GM12878 (cell line): Measurements from ENCODE around the gene AGBL4. TPM values are rescaled to one million over a fixed set of nuclear protein-coding genes. Genes with fewer than 3 reads are reported as not detected.

Source experiments
- ATAC-seq: fragments of 200-7000 bp; cut with Tn5 transposase; 3 replicates; pipeline ENCODE4 v1.9.1; 2020; ENCODE audit warnings: mild to moderate bottlenecking, moderate library complexity
- BruUV-seq: library from RNA; stranded (reverse); fragments of 400-500 nt; replicated peaks from 2 replicates; lab custom pipeline; 2021; lab: Mats Ljungman, UMichigan
- CTCF ChIA-PET: fragments of 300-600 bp; sonication (Branson Sonifier 250); formaldehyde crosslinking; extraction: SDS; loops from one replicate; lab custom pipeline; 2021; ENCODE audit warnings: inconsistent platforms; lab: Yijun Ruan, JAX
- POLR2A ChIA-PET: fragments of 350-600 bp; formaldehyde crosslinking; extraction: SDS; loops from one replicate; lab custom pipeline; 2021; ENCODE audit warnings: inconsistent platforms; lab: Charles Lee
- RAD21 ChIA-PET: fragments of 300-600 bp; sonication (Branson Sonifier 250); formaldehyde crosslinking; loops from one replicate; lab custom pipeline; 2023; ENCODE audit warnings: antibody characterized with exemption; ENCODE audit not compliant: unreplicated experiment; lab: Charles Lee
- SMC1A ChIA-PET: fragments of 300-600 bp; sonication (Branson Sonifier 250); formaldehyde crosslinking; loops from one replicate; lab custom pipeline; 2023; ENCODE audit not compliant: unreplicated experiment, uncharacterized antibody; lab: Charles Lee
- DNase-seq: peaks from one replicate; pipeline ENCODE4 v3.0.0-alpha.2; 2011; ENCODE audit warnings: low read depth, low spot score
- FAIRE-seq: peaks from 3 replicates; lab custom pipeline; 2011; peaks lifted over from hg19 to GRCh38; lab: Jason Lieb, UNC
- H2AFZ ChIP-seq: 2 replicates; pipeline ENCODE4 v1.6.0; 2011; ENCODE audit warnings: low read depth, low read length, control low read depth; ENCODE audit not compliant: control insufficient read depth
- H3K27ac ChIP-seq: 2 replicates; pipeline ENCODE4 v1.5.1; 2011; ENCODE audit warnings: control low read depth; ENCODE audit not compliant: control insufficient read depth, insufficient read depth
- H3K27me3 ChIP-seq, 2 experiments: replicated peaks in 1 of 2; 2 replicates each; pipeline versions ENCODE4 v1.6.0 to v1.6.1; 2011; ENCODE audit warnings: low read length in 1 of 2; ENCODE audit not compliant: control insufficient read depth in 2 of 2, insufficient read depth in 2 of 2
- H3K36me3 ChIP-seq, 2 experiments: 2 replicates each; pipeline ENCODE4 v1.5.1; 2011; ENCODE audit warnings: low read length in 1 of 2; ENCODE audit not compliant: control insufficient read depth in 2 of 2, insufficient read depth in 2 of 2
- H3K4me1 ChIP-seq: 2 replicates; pipeline ENCODE4 v1.6.1; 2011; ENCODE audit warnings: mild to moderate bottlenecking, low read length, moderate library complexity, mixed read lengths; ENCODE audit not compliant: control insufficient read depth, insufficient read depth
- H3K4me2 ChIP-seq: 2 replicates; pipeline ENCODE4 v1.6.0; 2011; ENCODE audit warnings: control low read depth; ENCODE audit not compliant: control insufficient read depth, insufficient read depth
- H3K4me3 ChIP-seq: fragments of 200-600 bp; sonication (generic); 2 replicates; pipeline ENCODE4 v1.5.1; 2016
- H3K79me2 ChIP-seq: 2 replicates; pipeline ENCODE4 v1.6.0; 2011; ENCODE audit warnings: low read length; ENCODE audit not compliant: control insufficient read depth, insufficient read depth
- H3K9ac ChIP-seq: 2 replicates; pipeline ENCODE4 v1.8.0; 2011; ENCODE audit warnings: low read length, control low read depth, mixed read lengths; ENCODE audit not compliant: control insufficient read depth, insufficient read depth
- H3K9me3 ChIP-seq: replicated peaks from 3 replicates; pipeline ENCODE4 v1.5.1; 2011; ENCODE audit warnings: mild to moderate bottlenecking, low read length; ENCODE audit not compliant: control insufficient read depth, insufficient read depth
- H4K20me1 ChIP-seq: 2 replicates; pipeline ENCODE4 v1.6.0; 2011; ENCODE audit not compliant: control insufficient read depth, insufficient read depth
- EED ChIP-seq: sonication (generic); IDR thresholded peaks from 2 replicates; pipeline ENCODE4 v1.6.1; 2016; ENCODE audit warnings: antibody characterized with exemption, low read depth
- HCFC1 ChIP-seq: fragments of 150-350 bp; IDR thresholded peaks from 2 replicates; pipeline ENCODE4 v1.6.1; 2014; ENCODE audit warnings: low read length
- KDM1A ChIP-seq: fragments of 200-600 bp; sonication (generic); IDR thresholded peaks from 2 replicates; pipeline ENCODE4 v1.6.1; 2016; ENCODE audit warnings: borderline replicate concordance
- NR2C1 ChIP-seq: fragments of 450-650 bp; IDR thresholded peaks from 2 replicates; pipeline ENCODE4 v1.6.1; 2017; ENCODE audit warnings: antibody characterized with exemption, mild to moderate bottlenecking, moderate library complexity
- NRF1 ChIP-seq: conservative IDR thresholded peaks from 2 replicates; pipeline ENCODE4 v1.6.1; 2011; ENCODE audit warnings: mild to moderate bottlenecking, low read depth, low read length, improper control_type of control experiment
- RAD21 ChIP-seq: IDR thresholded peaks from 2 replicates; pipeline ENCODE4 v1.6.1; 2011; ENCODE audit warnings: mild to moderate bottlenecking, low read depth, low read length, moderate library complexity; ENCODE audit not compliant: insufficient read depth
- RELB ChIP-seq: fragments of 450-650 bp; IDR thresholded peaks from 2 replicates; pipeline ENCODE4 v1.6.1; 2017; ENCODE audit warnings: low read depth, mild to moderate bottlenecking, moderate library complexity
- SIN3A ChIP-seq: IDR thresholded peaks from 2 replicates; pipeline ENCODE4 v1.6.1; 2012; ENCODE audit warnings: low read depth, low read length, improper control_type of control experiment
- STAT3 ChIP-seq: IDR thresholded peaks from 2 replicates; pipeline ENCODE4 v1.6.1; 2011; ENCODE audit warnings: low read depth, low read length, improper control_type of control experiment
- WGBS: methylation state at CpG from one replicate; pipeline ENCODE4 v1.1.6; 2016; ENCODE audit warnings: low lambda C conversion rate; ENCODE audit not compliant: insufficient replicate concordance, insufficient coverage; ENCODE audit errors: missing lambda C conversion rate; 5-methylcytosine and 5-hydroxymethylcytosine counted together
- in situ Hi-C: fragments of 300-500 bp; cut with MboI; formaldehyde crosslinking; loops from 9 replicates; pipeline ENCODE4 v1.14.3; 2018; ENCODE audit warnings: mixed read lengths
- intact Hi-C: fragments of 100-400 bp; cut with micrococcal nuclease; formaldehyde crosslinking; loops from one replicate; pipeline ENCODE4 v1.14.2; 2022; ENCODE audit not compliant: unreplicated experiment
- polyA plus RNA-seq, 11 experiments: library from polyadenylated mRNA; depleted of rRNA in 4 of 11; unstranded in 6 of 11; stranded (reverse) in 5 of 11; fragments of >200 nt; fragmentation: Nextera tagmentation in 4 of 11; fragmentation: Illumina TruSeq in 1 of 11; extraction: Ambion mirVana in 4 of 11; extraction: Trizol in 1 of 11; gene quantifications; 1 replicate in 1 of 11; 2 replicates in 10 of 11; pipeline versions ENCODE4 v1.2.1 to v1.2.3, GENCODE V29; 2011 to 2016; ENCODE audit warnings: inconsistent platforms in 2 of 11, missing spikeins in 2 of 11, low read depth in 1 of 11
- total RNA-seq, 4 experiments: library from RNA; depleted of rRNA in 3 of 4; stranded (reverse); fragments of >200 nt in 3 of 4; fragmentation: Illumina TruSeq in 1 of 4; extraction: Trizol in 1 of 4; gene quantifications; 2 replicates each; pipeline versions ENCODE4 v1.2.1 to v1.2.3, GENCODE V29; 2013 to 2021
- TF ChIP-seq, protein P1 (sequence below): IDR thresholded peaks from 2 replicates; pipeline ENCODE4 v1.6.1; 2011; ENCODE audit warnings: borderline replicate concordance, low read depth, mild to moderate bottlenecking, moderate library complexity, mixed read lengths, low read length; ENCODE audit not compliant: insufficient read depth; ENCODE audit errors: extremely low read length
- TF ChIP-seq, protein P2 (sequence below), 3 experiments: IDR thresholded peaks in 2 of 3; conservative IDR thresholded peaks in 1 of 3; 2 replicates each; pipeline ENCODE4 v1.5.1; 2011; ENCODE audit warnings: low read depth in 3 of 3, low read length in 3 of 3, mild to moderate bottlenecking in 3 of 3, control low read depth in 2 of 3, moderate library complexity in 2 of 3, inconsistent platforms in 1 of 3, mixed read lengths in 1 of 3; ENCODE audit not compliant: control insufficient read depth in 2 of 3, insufficient read depth in 1 of 3; ENCODE audit errors: extremely low read depth in 1 of 3
- TF ChIP-seq, protein P3 (sequence below): fragments of 450-650 bp; IDR thresholded peaks from 2 replicates; pipeline ENCODE4 v1.6.1; 2017; ENCODE audit warnings: mild to moderate bottlenecking, low read depth, inconsistent platforms; ENCODE audit not compliant: poor library complexity, severe bottlenecking
- TF ChIP-seq, protein P4 (sequence below): fragments of 150-350 bp; IDR thresholded peaks from 2 replicates; pipeline ENCODE4 v1.6.1; 2016; ENCODE audit warnings: low read depth, low read length

The AGBL4 gene
- total and polyA plus RNA-seq, 10 of the 15 experiments (the other 5 are each of a cell fraction or from before 2014, with no cell fraction given) = 0.31 TPM; not detected in 9

- H3K36me3 ChIP-seq = no peaks in the 10 kb centered on the region
- no peak for ATAC-seq
- no peaks in the 10 kb centered on the region for H3K9me3 ChIP-seq
- CTCF ChIA-PET = interaction anchor here (4.2 to 6.0 kb wide), 3 partner anchors 8 to 139 kb away, joined by 30 to 77 read pairs (median 65); no protein-coding TSS in a partner anchor
- no peaks in the 10 kb centered on the region; the same call in 1 of the 2 replicates for H4K20me1 ChIP-seq
- H3K27ac ChIP-seq = no peak overlapping the region
- FAIRE-seq = no peak
- POLR2A ChIA-PET = no interaction called here
- in situ Hi-C loops = loop anchor here (5.0 kb wide), 1 partner anchor 1667 kb away; no protein-coding TSS in a partner anchor
- no peak for DNase-seq
- H3K4me2 ChIP-seq = no peak overlapping the region
- H3K4me3 ChIP-seq = no peak overlapping the region
- 58% methylated on average over 6 of the region's 6 CpGs for WGBS
- intact Hi-C loops = no loop called here
- H3K4me1 ChIP-seq = no peaks in the 10 kb centered on the region; the same call in 1 of the 2 replicates
- H3K79me2 ChIP-seq = no peaks in the 10 kb centered on the region
- TF ChIP-seq SIN3A = no peak
- TF ChIP-seq NRF1 = no peak
- no peak for TF ChIP-seq HCFC1
- TF ChIP-seq RAD21 = no peak
- TF ChIP-seq, protein P1, sequence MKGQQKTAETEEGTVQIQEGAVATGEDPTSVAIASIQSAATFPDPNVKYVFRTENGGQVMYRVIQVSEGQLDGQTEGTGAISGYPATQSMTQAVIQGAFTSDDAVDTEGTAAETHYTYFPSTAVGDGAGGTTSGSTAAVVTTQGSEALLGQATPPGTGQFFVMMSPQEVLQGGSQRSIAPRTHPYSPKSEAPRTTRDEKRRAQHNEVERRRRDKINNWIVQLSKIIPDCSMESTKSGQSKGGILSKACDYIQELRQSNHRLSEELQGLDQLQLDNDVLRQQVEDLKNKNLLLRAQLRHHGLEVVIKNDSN = no peak
- TF ChIP-seq, protein P2, sequence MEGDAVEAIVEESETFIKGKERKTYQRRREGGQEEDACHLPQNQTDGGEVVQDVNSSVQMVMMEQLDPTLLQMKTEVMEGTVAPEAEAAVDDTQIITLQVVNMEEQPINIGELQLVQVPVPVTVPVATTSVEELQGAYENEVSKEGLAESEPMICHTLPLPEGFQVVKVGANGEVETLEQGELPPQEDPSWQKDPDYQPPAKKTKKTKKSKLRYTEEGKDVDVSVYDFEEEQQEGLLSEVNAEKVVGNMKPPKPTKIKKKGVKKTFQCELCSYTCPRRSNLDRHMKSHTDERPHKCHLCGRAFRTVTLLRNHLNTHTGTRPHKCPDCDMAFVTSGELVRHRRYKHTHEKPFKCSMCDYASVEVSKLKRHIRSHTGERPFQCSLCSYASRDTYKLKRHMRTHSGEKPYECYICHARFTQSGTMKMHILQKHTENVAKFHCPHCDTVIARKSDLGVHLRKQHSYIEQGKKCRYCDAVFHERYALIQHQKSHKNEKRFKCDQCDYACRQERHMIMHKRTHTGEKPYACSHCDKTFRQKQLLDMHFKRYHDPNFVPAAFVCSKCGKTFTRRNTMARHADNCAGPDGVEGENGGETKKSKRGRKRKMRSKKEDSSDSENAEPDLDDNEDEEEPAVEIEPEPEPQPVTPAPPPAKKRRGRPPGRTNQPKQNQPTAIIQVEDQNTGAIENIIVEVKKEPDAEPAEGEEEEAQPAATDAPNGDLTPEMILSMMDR (IDR thresholded peaks at IDR 0.05 in 2 of 3, conservative IDR thresholded peaks at IDR 0.05 in 1 of 3; ENCODE audit: control insufficient read depth in 2 of 3, extremely low read depth in 1 of 3, insufficient read depth in 1 of 3, low read depth in 3 of 3, low read length in 3 of 3) = no peak
- no peak for TF ChIP-seq RELB
- TF ChIP-seq, protein P3, sequence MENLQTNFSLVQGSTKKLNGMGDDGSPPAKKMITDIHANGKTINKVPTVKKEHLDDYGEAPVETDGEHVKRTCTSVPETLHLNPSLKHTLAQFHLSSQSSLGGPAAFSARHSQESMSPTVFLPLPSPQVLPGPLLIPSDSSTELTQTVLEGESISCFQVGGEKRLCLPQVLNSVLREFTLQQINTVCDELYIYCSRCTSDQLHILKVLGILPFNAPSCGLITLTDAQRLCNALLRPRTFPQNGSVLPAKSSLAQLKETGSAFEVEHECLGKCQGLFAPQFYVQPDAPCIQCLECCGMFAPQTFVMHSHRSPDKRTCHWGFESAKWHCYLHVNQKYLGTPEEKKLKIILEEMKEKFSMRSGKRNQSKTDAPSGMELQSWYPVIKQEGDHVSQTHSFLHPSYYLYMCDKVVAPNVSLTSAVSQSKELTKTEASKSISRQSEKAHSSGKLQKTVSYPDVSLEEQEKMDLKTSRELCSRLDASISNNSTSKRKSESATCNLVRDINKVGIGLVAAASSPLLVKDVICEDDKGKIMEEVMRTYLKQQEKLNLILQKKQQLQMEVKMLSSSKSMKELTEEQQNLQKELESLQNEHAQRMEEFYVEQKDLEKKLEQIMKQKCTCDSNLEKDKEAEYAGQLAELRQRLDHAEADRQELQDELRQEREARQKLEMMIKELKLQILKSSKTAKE = no peak
- TF ChIP-seq, protein P4, sequence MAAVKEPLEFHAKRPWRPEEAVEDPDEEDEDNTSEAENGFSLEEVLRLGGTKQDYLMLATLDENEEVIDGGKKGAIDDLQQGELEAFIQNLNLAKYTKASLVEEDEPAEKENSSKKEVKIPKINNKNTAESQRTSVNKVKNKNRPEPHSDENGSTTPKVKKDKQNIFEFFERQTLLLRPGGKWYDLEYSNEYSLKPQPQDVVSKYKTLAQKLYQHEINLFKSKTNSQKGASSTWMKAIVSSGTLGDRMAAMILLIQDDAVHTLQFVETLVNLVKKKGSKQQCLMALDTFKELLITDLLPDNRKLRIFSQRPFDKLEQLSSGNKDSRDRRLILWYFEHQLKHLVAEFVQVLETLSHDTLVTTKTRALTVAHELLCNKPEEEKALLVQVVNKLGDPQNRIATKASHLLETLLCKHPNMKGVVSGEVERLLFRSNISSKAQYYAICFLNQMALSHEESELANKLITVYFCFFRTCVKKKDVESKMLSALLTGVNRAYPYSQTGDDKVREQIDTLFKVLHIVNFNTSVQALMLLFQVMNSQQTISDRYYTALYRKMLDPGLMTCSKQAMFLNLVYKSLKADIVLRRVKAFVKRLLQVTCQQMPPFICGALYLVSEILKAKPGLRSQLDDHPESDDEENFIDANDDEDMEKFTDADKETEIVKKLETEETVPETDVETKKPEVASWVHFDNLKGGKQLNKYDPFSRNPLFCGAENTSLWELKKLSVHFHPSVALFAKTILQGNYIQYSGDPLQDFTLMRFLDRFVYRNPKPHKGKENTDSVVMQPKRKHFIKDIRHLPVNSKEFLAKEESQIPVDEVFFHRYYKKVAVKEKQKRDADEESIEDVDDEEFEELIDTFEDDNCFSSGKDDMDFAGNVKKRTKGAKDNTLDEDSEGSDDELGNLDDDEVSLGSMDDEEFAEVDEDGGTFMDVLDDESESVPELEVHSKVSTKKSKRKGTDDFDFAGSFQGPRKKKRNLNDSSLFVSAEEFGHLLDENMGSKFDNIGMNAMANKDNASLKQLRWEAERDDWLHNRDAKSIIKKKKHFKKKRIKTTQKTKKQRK = no peak
- TF ChIP-seq STAT3 = no peak
- no peak for TF ChIP-seq NR2C1
- no peak for TF ChIP-seq KDM1A
- TF ChIP-seq EED = no peak
- BruUV-seq = no TSS peak
- no peak overlapping the region for H3K9ac ChIP-seq
- RAD21 ChIA-PET = interaction anchor here (1.3 to 4.0 kb wide), 2 partner anchors 17 to 138 kb away, joined by 4 to 37 read pairs; no protein-coding TSS in a partner anchor
- H2AFZ ChIP-seq = no peak overlapping the region
- SMC1A ChIA-PET = interaction anchor here (1.1 kb wide), 1 partner anchor 14 kb away, joined by 3 read pairs; no protein-coding TSS in a partner anchor
- peaks cover 0 to 4% of the 10 kb centered on the region in 2 experiments; a peak in 1 of 4 replicates for H3K27me3 ChIP-seq
Observed at GRCh38 chr1:48679859-48680258, 1343.9 kb downstream of the AGBL4 start.
